ENCODE measurements around the gene LSM3.

DNA sequence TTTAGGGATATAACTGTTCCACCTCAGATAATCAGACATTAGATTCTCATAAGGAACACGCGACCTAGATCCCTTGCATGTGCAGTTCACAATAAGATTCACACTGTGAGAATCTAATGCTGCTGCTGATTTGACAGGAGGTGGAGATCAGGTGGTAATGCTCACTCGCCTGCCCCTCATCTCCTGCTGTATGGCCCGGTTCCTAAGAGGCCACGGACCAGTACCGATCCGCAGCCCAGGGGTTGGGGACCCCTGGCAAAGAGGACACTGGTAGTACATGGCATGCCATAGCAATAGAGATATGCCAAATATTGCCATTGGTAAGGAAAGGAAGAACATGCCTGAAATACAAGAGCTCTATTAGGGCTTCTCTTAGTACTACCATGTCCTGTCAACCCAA lies 59.7 kb downstream of the LSM3 start:
- TF ChIP-seq, protein P1, sequence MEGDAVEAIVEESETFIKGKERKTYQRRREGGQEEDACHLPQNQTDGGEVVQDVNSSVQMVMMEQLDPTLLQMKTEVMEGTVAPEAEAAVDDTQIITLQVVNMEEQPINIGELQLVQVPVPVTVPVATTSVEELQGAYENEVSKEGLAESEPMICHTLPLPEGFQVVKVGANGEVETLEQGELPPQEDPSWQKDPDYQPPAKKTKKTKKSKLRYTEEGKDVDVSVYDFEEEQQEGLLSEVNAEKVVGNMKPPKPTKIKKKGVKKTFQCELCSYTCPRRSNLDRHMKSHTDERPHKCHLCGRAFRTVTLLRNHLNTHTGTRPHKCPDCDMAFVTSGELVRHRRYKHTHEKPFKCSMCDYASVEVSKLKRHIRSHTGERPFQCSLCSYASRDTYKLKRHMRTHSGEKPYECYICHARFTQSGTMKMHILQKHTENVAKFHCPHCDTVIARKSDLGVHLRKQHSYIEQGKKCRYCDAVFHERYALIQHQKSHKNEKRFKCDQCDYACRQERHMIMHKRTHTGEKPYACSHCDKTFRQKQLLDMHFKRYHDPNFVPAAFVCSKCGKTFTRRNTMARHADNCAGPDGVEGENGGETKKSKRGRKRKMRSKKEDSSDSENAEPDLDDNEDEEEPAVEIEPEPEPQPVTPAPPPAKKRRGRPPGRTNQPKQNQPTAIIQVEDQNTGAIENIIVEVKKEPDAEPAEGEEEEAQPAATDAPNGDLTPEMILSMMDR (IDR thresholded peaks at IDR 0.05; ENCODE audit: poor library complexity) = no peak
- TF ChIP-seq EZH2phosphoT487 (IDR thresholded peaks at IDR 0.05; ENCODE audit: low read depth, severe bottlenecking, unreplicated experiment) = no peak

Data from hepatocyte (in vitro differentiated cells).